DMS153 treated with DMSO at 0.1 percent for 48 hours (cell line): ENCODE results near the gene TET2.

Experiments
- DNase-seq: peaks from one replicate; lab custom pipeline; 2025; ENCODE audit not compliant: unreplicated experiment; lab: John Stamatoyannopoulos, UW

The TET2 gene

GRCh38 chr4:105230287-105230686, 83.6 kb downstream of the TET2 start:
- DNase-seq: no peak

- DNase-seq: no peak
Observed at GRCh38 chr4:105232374-105232773, 85.7 kb downstream of the TET2 start.

- DNase-seq: no peak
Observed at GRCh38 chr4:105234582-105234981, 87.9 kb downstream of the TET2 start.

GRCh38 chr4:105236202-105236915, 89.7 kb downstream of the TET2 start:
- no peak for DNase-seq

GRCh38 chr4:105236916-105237311, 90.2 kb downstream of the TET2 start:
- DNase-seq: no peak

GRCh38 chr4:105240037-105240436, 93.4 kb downstream of the TET2 start:
- no peak for DNase-seq

- DNase-seq: no peak
Observed at GRCh38 chr4:105241451-105241850, 94.8 kb downstream of the TET2 start.

- no peak for DNase-seq
Observed at GRCh38 chr4:105243446-105243845, 96.8 kb downstream of the TET2 start.

GRCh38 chr4:105246712-105247111, 100.0 kb downstream of the TET2 start:
- DNase-seq: no peak

- no peak for DNase-seq
Observed at GRCh38 chr4:105248613-105249012, 101.9 kb downstream of the TET2 start.

- no peak for DNase-seq
Observed at GRCh38 chr4:105257817-105258495, 111.3 kb downstream of the TET2 start.

GRCh38 chr4:105265689-105266088, 119.0 kb downstream of the TET2 start:
- DNase-seq: no peak

GRCh38 chr4:105267280-105267679, 120.6 kb downstream of the TET2 start:
- no peak for DNase-seq

- DNase-seq: no peak
Observed at GRCh38 chr4:105272002-105272401, 125.3 kb downstream of the TET2 start.

- DNase-seq: no peak
Observed at GRCh38 chr4:105273230-105273629, 126.6 kb downstream of the TET2 start.

- no peak for DNase-seq
Observed at GRCh38 chr4:105274090-105274489, 127.4 kb downstream of the TET2 start.

GRCh38 chr4:105274504-105274903, 127.8 kb downstream of the TET2 start:
- no peak for DNase-seq

GRCh38 chr4:105276361-105277104, 129.9 kb downstream of the TET2 start:
- no peak for DNase-seq

- DNase-seq: peak; percentile 91
Observed at GRCh38 chr4:105277702-105278101, 131.0 kb downstream of the TET2 start.

GRCh38 chr4:105279314-105279713, 132.6 kb downstream of the TET2 start:
- no peak for DNase-seq

GRCh38 chr4:105280338-105281123, 133.9 kb downstream of the TET2 start:
- no peak for DNase-seq
